Glutamatergic neuron (in vitro differentiated cells): ENCODE data around the gene PLG. TPM values are rescaled to one million over a fixed set of nuclear protein-coding genes. Genes with fewer than 3 reads are reported as not detected.
"Not testable (repeated sequence)": the region's sequence is repeated elsewhere in the genome, so short reads cannot be mapped to it uniquely, and the experiment has no call there.

Experiments
- DNase-seq: peaks from one replicate; pipeline ENCODE4 v3.0.0; 2022
- H3K27ac Mint-ChIP-seq: one replicate; pipeline ENCODE4 v1.8.0; 2020; ENCODE audit warnings: mild to moderate bottlenecking, mixed read lengths, inconsistent platforms; ENCODE audit not compliant: unreplicated experiment
- H3K27me3 Mint-ChIP-seq: one replicate; pipeline ENCODE4 v1.8.0; 2020; ENCODE audit warnings: mild to moderate bottlenecking, moderate library complexity, mixed read lengths, inconsistent platforms; ENCODE audit not compliant: unreplicated experiment
- H3K36me3 Mint-ChIP-seq: one replicate; pipeline ENCODE4 v1.8.0; 2020; ENCODE audit warnings: mild to moderate bottlenecking, mixed read lengths, inconsistent platforms; ENCODE audit not compliant: unreplicated experiment
- H3K4me1 Mint-ChIP-seq: one replicate; pipeline ENCODE4 v1.8.0; 2020; ENCODE audit warnings: mild to moderate bottlenecking, low read depth, mixed read lengths, inconsistent platforms; ENCODE audit not compliant: unreplicated experiment
- H3K4me3 Mint-ChIP-seq: one replicate; pipeline ENCODE4 v1.8.0; 2020; ENCODE audit warnings: mild to moderate bottlenecking, mixed read lengths, inconsistent platforms; ENCODE audit not compliant: unreplicated experiment
- H3K9me3 Mint-ChIP-seq: one replicate; pipeline ENCODE4 v1.8.0; 2020; ENCODE audit warnings: mild to moderate bottlenecking, moderate library complexity, mixed read lengths, inconsistent platforms; ENCODE audit not compliant: unreplicated experiment
- CTCF ChIP-seq: fragments of 200-600 bp; sonication (generic); IDR thresholded peaks from one replicate; pipeline ENCODE4 v1.5.0; 2021; ENCODE audit not compliant: partially characterized antibody, unreplicated experiment
- total RNA-seq: library from RNA; stranded (reverse); fragmentation: NEBNext Ultra II Directional; extraction: Animal tissue kit (Norgen Biotek cat#: 25700); gene quantifications from one replicate; pipeline ENCODE4 v1.2.1, GENCODE V29; 2021; ENCODE audit not compliant: unreplicated experiment

Gene PLG
- total RNA-seq, 1 donor from 2014 or later = not detected

- Mint-ChIP-seq H3K4me1 (peaks cover 27% of the 10 kb centered on the region), H3K27me3 (no peaks in the 10 kb centered on the region), H3K27ac (no peak overlapping the region), H3K9me3 (peaks cover 4% of the 10 kb centered on the region), H3K4me3 (no peak overlapping the region), H3K36me3 (no peaks in the 10 kb centered on the region)
- DNase-seq = no peak
- TF ChIP-seq CTCF = no peak
These were observed 73.9 kb downstream of the PLG start for GRCh38 chr6:160775792-160776580.

GRCh38 chr6:160779095-160779494 is 77.1 kb downstream of the PLG start:
- H3K4me1 Mint-ChIP-seq = peaks cover 17% of the 10 kb centered on the region
- H3K27ac Mint-ChIP-seq, H3K27me3 Mint-ChIP-seq, H3K36me3 Mint-ChIP-seq, H3K4me3 Mint-ChIP-seq, H3K9me3 Mint-ChIP-seq, DNase-seq: not testable (repeated sequence)

GRCh38 chr6:160780656-160781055 is 78.6 kb downstream of the PLG start:
- H3K27me3 Mint-ChIP-seq, H3K27ac Mint-ChIP-seq, H3K4me3 Mint-ChIP-seq, H3K36me3 Mint-ChIP-seq, H3K4me1 Mint-ChIP-seq, H3K9me3 Mint-ChIP-seq, DNase-seq: not testable (repeated sequence)

GRCh38 chr6:160781298-160781697 is 79.3 kb downstream of the PLG start:
- H3K9me3 Mint-ChIP-seq = no peaks in the 10 kb centered on the region
- peaks cover 3% of the 10 kb centered on the region for H3K4me1 Mint-ChIP-seq
- no peak for DNase-seq
- H3K27ac Mint-ChIP-seq = no peak overlapping the region
- TF ChIP-seq CTCF = no peak
- no peak overlapping the region for H3K4me3 Mint-ChIP-seq
- no peaks in the 10 kb centered on the region for H3K27me3 Mint-ChIP-seq
- H3K36me3 Mint-ChIP-seq = no peaks in the 10 kb centered on the region

- Mint-ChIP-seq H3K27ac (no peak overlapping the region), H3K36me3 (no peaks in the 10 kb centered on the region), H3K4me3 (no peak overlapping the region), H3K4me1 (no peaks in the 10 kb centered on the region), H3K27me3 (no peaks in the 10 kb centered on the region), H3K9me3 (no peaks in the 10 kb centered on the region)
- TF ChIP-seq CTCF = no peak
- no peak for DNase-seq
These were observed 80.2 kb downstream of the PLG start for GRCh38 chr6:160782228-160782627.

- Mint-ChIP-seq H3K9me3 (peaks cover 3% of the 10 kb centered on the region), H3K27me3 (no peaks in the 10 kb centered on the region), H3K4me1 (no peaks in the 10 kb centered on the region), H3K27ac (no peak overlapping the region), H3K36me3 (no peaks in the 10 kb centered on the region), H3K4me3 (no peak overlapping the region)
- no peak for TF ChIP-seq CTCF
- no peak for DNase-seq
These were observed 81.7 kb downstream of the PLG start for GRCh38 chr6:160783741-160784140.

- H3K9me3 Mint-ChIP-seq, H3K36me3 Mint-ChIP-seq, H3K27ac Mint-ChIP-seq, H3K27me3 Mint-ChIP-seq, H3K4me3 Mint-ChIP-seq, DNase-seq, H3K4me1 Mint-ChIP-seq: not testable (repeated sequence)
These were observed 86.1 kb downstream of the PLG start for GRCh38 chr6:160788126-160788525.
